Right cardiac atrium (tissue), 5 donors: Measurements from ENCODE around the gene NHEJ1. TPM values are rescaled to one million over a fixed set of nuclear protein-coding genes. Genes with fewer than 3 reads are reported as not detected.

Experiments used
- ATAC-seq, 2 donors: fragments of 200-7000 bp; cut with Tn5 transposase; one replicate each; pipeline versions ENCODE4 v1.8.0 to v1.9.1; 2020; ENCODE audit warnings: moderate library complexity in 2 of 2, mild to moderate bottlenecking in 1 of 2
- DNase-seq, 3 donors: peaks; one replicate each; pipeline ENCODE4 v3.0.0-alpha.2; 2020
- H3K27ac ChIP-seq: one replicate; pipeline ENCODE4 v1.5.1; 2013; ENCODE audit warnings: mild to moderate bottlenecking, low read length, control low read depth, moderate library complexity
- H3K27me3 ChIP-seq: one replicate; pipeline ENCODE4 v1.6.1; 2013; ENCODE audit not compliant: control insufficient read depth, insufficient read depth
- H3K4me1 ChIP-seq: one replicate; pipeline ENCODE4 v1.6.1; 2013; ENCODE audit warnings: low read length; ENCODE audit not compliant: control insufficient read depth, insufficient read depth
- H3K4me3 ChIP-seq: one replicate; pipeline ENCODE4 v1.5.1; 2013; ENCODE audit warnings: low read length, control low read depth
- H3K9me3 ChIP-seq: one replicate; pipeline ENCODE4 v1.6.1; 2013; ENCODE audit warnings: low read length; ENCODE audit not compliant: control insufficient read depth
- WGBS: extraction: QIAGEN DNeasy Blood & Tissue Kit; methylation state at CpG from one replicate; pipeline ENCODE4 v1.1.7; 2013; 5-methylcytosine and 5-hydroxymethylcytosine counted together
- intact Hi-C, 4 donors: fragments of 100-400 bp; cut with DNase I; formaldehyde crosslinking; loops; one replicate each; pipeline versions ENCODE4 v1.11.0 to v1.14.0; 2022 to 2023
- polyA plus RNA-seq: library from polyadenylated mRNA; stranded (reverse); fragments of 200-250 nt; gene quantifications from one replicate; pipeline ENCODE4 v1.2.3, GENCODE V29; 2013
- total RNA-seq, 4 donors: library from RNA; stranded (reverse); fragmentation: NEBNext Ultra II Directional; extraction: Animal tissue kit (Norgen Biotek cat#: 25700); gene quantifications; one replicate each; pipeline ENCODE4 v1.2.1, GENCODE V29; 2021
- donor health status: healthy with polysubstance abuse.
- donor health status: DM: no; HTN: yes; CAD: no.
- donor health status: DM: no; HTN: no; CAD: no.
- donor health status: DM: no; HTN: yes; CAD: no; lungs with severe emphysema.
- donor health status: DM: yes; HTN: yes; CAD: no.

NHEJ1 gene
- total and polyA plus RNA-seq, 5 donors, result 5.4 to 9.4 (median 9.1) TPM

- no peak overlapping the region for H3K27ac ChIP-seq
- DNase-seq, result peak in 1 of 3 donors; percentile 50
- intact Hi-C loops, result loop anchor here in 3 of 4 donors (1.0 to 10.0 kb wide), 3 partner anchors 62 to 88 kb away; no protein-coding TSS in a partner anchor
- 14% methylated on average over 40 of the region's 40 CpGs for WGBS
- H3K4me1 ChIP-seq, result peaks cover 6% of the 10 kb centered on the region
- no peaks in the 10 kb centered on the region for H3K9me3 ChIP-seq
- H3K27me3 ChIP-seq, result no peaks in the 10 kb centered on the region
- no peak for ATAC-seq
- no peak overlapping the region for H3K4me3 ChIP-seq
These were observed 103.5 kb downstream of the NHEJ1 start for GRCh38 chr2:219056896-219057708.

- no peaks in the 10 kb centered on the region for H3K27me3 ChIP-seq
- H3K4me1 ChIP-seq, result peaks cover 6% of the 10 kb centered on the region
- no peak for DNase-seq
- no peak overlapping the region for H3K27ac ChIP-seq
- 70% methylated on average over 9 of the region's 9 CpGs for WGBS
- intact Hi-C loops, result loop anchor here in 2 of 4 donors (5.0 to 10.0 kb wide), 2 partner anchors 66 to 88 kb away; no protein-coding TSS in a partner anchor
- no peak for ATAC-seq
- no peak overlapping the region for H3K4me3 ChIP-seq
- no peaks in the 10 kb centered on the region for H3K9me3 ChIP-seq
These were observed 104.3 kb downstream of the NHEJ1 start for GRCh38 chr2:219056176-219056895.

- DNase-seq, result no peak
- peaks cover 6% of the 10 kb centered on the region for H3K4me1 ChIP-seq
These were observed 105.4 kb downstream of the NHEJ1 start for GRCh38 chr2:219054956-219055903.

GRCh38 chr2:219049282-219049681, 111.3 kb downstream of the NHEJ1 start:
- DNase-seq, result no peak
- Histone ChIP-seq H3K27me3 (no peaks in the 10 kb centered on the region), H3K4me3 (no peak overlapping the region), H3K9me3 (no peaks in the 10 kb centered on the region), H3K4me1 (no peaks in the 10 kb centered on the region), H3K27ac (no peak overlapping the region)
- 72% methylated on average over 6 of the region's 6 CpGs for WGBS
- intact Hi-C loops, result no loop called here
- peak in 1 of 2 donors; percentile 13 for ATAC-seq

More at GRCh38 chr2:219054956-219055903, 105.4 kb downstream of the NHEJ1 start:
- no peak for ATAC-seq
- no peaks in the 10 kb centered on the region for H3K9me3 ChIP-seq
- 85% methylated on average over 43 of the region's 43 CpGs for whole genome bisulfite sequencing
- intact Hi-C loops, result loop anchor here in 2 of 4 donors (5.0 to 10.0 kb wide), 2 partner anchors 67 to 90 kb away; no protein-coding TSS in a partner anchor
- no peak overlapping the region for H3K4me3 ChIP-seq
- no peaks in the 10 kb centered on the region for H3K27me3 ChIP-seq
- H3K27ac ChIP-seq, result no peak overlapping the region

- DNase-seq, result peak in 1 of 3 donors; percentile 64
- intact Hi-C loops, result no loop called here
- Histone ChIP-seq H3K27me3 (no peaks in the 10 kb centered on the region), H3K9me3 (no peaks in the 10 kb centered on the region), H3K4me3 (no peak overlapping the region), H3K4me1 (peaks cover 2% of the 10 kb centered on the region), H3K27ac (no peak overlapping the region)
- WGBS, result 2% methylated on average over 6 of the region's 6 CpGs
- peak; percentile 42 to 61 for ATAC-seq
These were observed 114.6 kb downstream of the NHEJ1 start for GRCh38 chr2:219045937-219046550.

GRCh38 chr2:219042750-219043149, 117.9 kb downstream of the NHEJ1 start:
- ATAC-seq (no peak), DNase-seq (no peak)
- Histone ChIP-seq H3K27me3 (no peaks in the 10 kb centered on the region), H3K4me1 (peaks cover 2% of the 10 kb centered on the region), H3K9me3 (no peaks in the 10 kb centered on the region), H3K4me3 (no peak overlapping the region), H3K27ac (no peak overlapping the region)
- intact Hi-C loops, result no loop called here
- 74% methylated on average over 2 of the region's 2 CpGs for WGBS

GRCh38 chr2:219042157-219042556, 118.5 kb downstream of the NHEJ1 start:
- Histone ChIP-seq H3K4me3 (no peak overlapping the region), H3K9me3 (no peaks in the 10 kb centered on the region), H3K27ac (no peak overlapping the region), H3K4me1 (peaks cover 2% of the 10 kb centered on the region), H3K27me3 (no peaks in the 10 kb centered on the region)
- 74% methylated on average over 4 of the region's 4 CpGs for WGBS
- DNase-seq, result no peak
- intact Hi-C loops, result no loop called here
- no peak for ATAC-seq

GRCh38 chr2:219041252-219041651, 119.4 kb downstream of the NHEJ1 start, which contains the start of gene CFAP65:
Gene CFAP65, minus strand, starts transcription at chr2:219041516. Its CDS starts 2,468 bp downstream, at chr2:219039048.
- WGBS, result under 1% methylated on average over 21 of the region's 21 CpGs
- peak in 1 of 2 donors; percentile 80 for ATAC-seq
- Histone ChIP-seq H3K4me3 (peak within 1 kb of the TSS; percentile 22), H3K4me1 (peaks cover 2% of the 10 kb centered on the region), H3K27me3 (no peaks in the 10 kb centered on the region), H3K9me3 (no peaks in the 10 kb centered on the region), H3K27ac (no peak within 1 kb of the TSS)
- intact Hi-C loops, result no loop called here
- DNase-seq, result peak in 1 of 3 donors; percentile 66

GRCh38 chr2:219038600-219038999, 122.0 kb downstream of the NHEJ1 start:
- intact Hi-C loops, result no loop called here
- Histone ChIP-seq H3K4me1 (peaks cover 2% of the 10 kb centered on the region), H3K27ac (no peak overlapping the region), H3K27me3 (no peaks in the 10 kb centered on the region), H3K9me3 (no peaks in the 10 kb centered on the region), H3K4me3 (no peak overlapping the region)
- DNase-seq (no peak), ATAC-seq (no peak)
- 9% methylated on average over 1 of the region's 1 CpG for WGBS
